HCT116 (cell line): ENCODE measurements around the gene CFAP46. TPM values are rescaled to one million over a fixed set of nuclear protein-coding genes. Genes with fewer than 3 reads are reported as not detected.

Experiments
- ATAC-seq: fragments of 200-7000 bp; cut with Tn5 transposase; 2 replicates; pipeline ENCODE4 v1.9.1; 2020; ENCODE audit warnings: mild to moderate bottlenecking, moderate library complexity
- BruUV-seq: library from RNA; stranded (reverse); fragments of 400-500 nt; replicated peaks from 2 replicates; lab custom pipeline; 2021; lab: Mats Ljungman, UMichigan
- CTCF ChIA-PET: fragments of 300-600 bp; sonication (Branson Sonifier 250); formaldehyde crosslinking; loops from one replicate; lab custom pipeline; 2021; ENCODE audit warnings: antibody characterized with exemption; lab: Charles Lee
- POLR2A ChIA-PET: fragments of 300-600, 350-600 bp; sonication (Branson Sonifier 250); formaldehyde crosslinking; loops from one replicate; lab custom pipeline; 2021; ENCODE audit warnings: antibody characterized with exemption; lab: Charles Lee
- RAD21 ChIA-PET, 2 experiments: fragments of 300-600 bp; sonication (Branson Sonifier 250); formaldehyde crosslinking; loops; one replicate each; lab custom pipeline; 2023; ENCODE audit warnings: low total read pairs in 2 of 2; ENCODE audit not compliant: uncharacterized antibody in 2 of 2, unreplicated experiment in 2 of 2, low non-redundant PET in 1 of 2; lab: Charles Lee
- DNase-seq: peaks from one replicate; pipeline ENCODE4 v3.0.0-alpha.2; 2010; ENCODE audit warnings: low read depth, low spot score
- H2AFZ ChIP-seq: fragments of 200-600 bp; shearing (Covaris generic), sonication (generic); 2 replicates; pipeline ENCODE4 v1.6.1; 2017; ENCODE audit warnings: low read depth, mixed run types, mixed read lengths, antibody characterized with exemption, low read length; ENCODE audit not compliant: poor library complexity, severe bottlenecking
- H3K27ac ChIP-seq: 2 replicates; pipeline ENCODE4 v1.5.1; 2012; ENCODE audit warnings: low read depth, low read length
- H3K27me3 ChIP-seq: fragments of 200-600 bp; sonication (generic); 2 replicates; pipeline ENCODE4 v1.6.1; 2016; ENCODE audit warnings: mixed run types, low read length, mixed read lengths; ENCODE audit not compliant: insufficient read depth
- H3K36me3 ChIP-seq, 2 experiments: fragments of 200-500 bp in 1 of 2; fragments of 200-600 bp in 1 of 2; sonication (Bioruptor generic) in 1 of 2; sonication (generic) in 1 of 2; 2 replicates each; pipeline versions ENCODE4 v1.5.1 to v1.6.1; 2014 to 2016; ENCODE audit warnings: low read length in 2 of 2, inconsistent platforms in 1 of 2, mixed read lengths in 1 of 2, mixed run types in 1 of 2; ENCODE audit not compliant: insufficient read depth in 2 of 2, control insufficient read depth in 1 of 2
- H3K4me1 ChIP-seq, 2 experiments: fragments of 200-600 bp in 1 of 2; sonication (generic) in 1 of 2; 2 replicates each; pipeline versions ENCODE4 v1.5.1 to v1.6.1; 2012 to 2017; ENCODE audit warnings: low read length in 2 of 2, inconsistent platforms in 1 of 2, mild to moderate bottlenecking in 1 of 2, mixed read lengths in 1 of 2, mixed run types in 1 of 2, moderate library complexity in 1 of 2; ENCODE audit not compliant: insufficient read depth in 2 of 2, control insufficient read depth in 1 of 2
- H3K4me2 ChIP-seq: fragments of 200-600 bp; sonication (generic); 2 replicates; pipeline ENCODE4 v1.6.1; 2017; ENCODE audit warnings: mixed run types, low read length, mixed read lengths
- H3K4me3 ChIP-seq, 2 experiments: fragments of 200-600 bp in 1 of 2; sonication (generic) in 1 of 2; replicated peaks in 1 of 2; 2 replicates each; pipeline ENCODE4 v1.5.1; 2011 to 2016; ENCODE audit warnings: low read length in 2 of 2, control low read depth in 1 of 2, low read depth in 1 of 2, mild to moderate bottlenecking in 1 of 2, mixed read lengths in 1 of 2, mixed run types in 1 of 2
- H3K79me2 ChIP-seq: fragments of 200-600 bp; sonication (generic); 2 replicates; pipeline ENCODE4 v1.6.1; 2017; ENCODE audit warnings: mild to moderate bottlenecking, mixed run types, low read length, moderate library complexity, mixed read lengths; ENCODE audit not compliant: insufficient read depth
- H3K9ac ChIP-seq: fragments of 200-600 bp; sonication (generic); 2 replicates; pipeline ENCODE4 v1.6.1; 2016; ENCODE audit warnings: low read length, mixed read lengths
- H3K9me2 ChIP-seq: fragments of 200-600 bp; sonication (generic), shearing (Covaris generic); 2 replicates; pipeline ENCODE4 v1.6.1; 2017; ENCODE audit warnings: mixed run types, mild to moderate bottlenecking, moderate library complexity; ENCODE audit not compliant: insufficient read depth
- H3K9me3 ChIP-seq, 2 experiments: fragments of 200-500 bp in 1 of 2; fragments of 200-600 bp in 1 of 2; sonication (Bioruptor generic) in 1 of 2; sonication (generic) in 1 of 2; 2 replicates each; pipeline ENCODE4 v1.6.1; 2014 to 2017; ENCODE audit warnings: low read length in 2 of 2, mixed read lengths in 2 of 2, inconsistent platforms in 1 of 2, low read depth in 1 of 2, mild to moderate bottlenecking in 1 of 2, mixed run types in 1 of 2, moderate library complexity in 1 of 2; ENCODE audit not compliant: control insufficient read depth in 1 of 2, insufficient read depth in 1 of 2
- H4K20me1 ChIP-seq: fragments of 200-600 bp; sonication (generic), shearing (Covaris generic); 2 replicates; pipeline ENCODE4 v1.6.1; 2017; ENCODE audit warnings: mixed run types, mild to moderate bottlenecking, moderate library complexity; ENCODE audit not compliant: insufficient read depth
- CBX3 ChIP-seq: IDR thresholded peaks from 2 replicates; pipeline ENCODE4 v1.6.1; 2012; ENCODE audit warnings: low read depth
- EGR1 ChIP-seq: IDR thresholded peaks from 2 replicates; pipeline ENCODE4 v1.6.1; 2012; ENCODE audit warnings: low read depth
- ELF1 ChIP-seq: IDR thresholded peaks from 2 replicates; pipeline ENCODE4 v1.6.1; 2012; ENCODE audit warnings: low read depth, borderline replicate concordance
- EZH2 ChIP-seq: fragments of 200-600 bp; sonication (generic); IDR thresholded peaks from 2 replicates; pipeline ENCODE4 v1.6.1; 2017; ENCODE audit warnings: antibody characterized with exemption, mixed run types
- EZH2phosphoT487 ChIP-seq: fragments of 200-600 bp; IDR thresholded peaks from 2 replicates; pipeline ENCODE4 v1.6.1; 2018; ENCODE audit warnings: antibody characterized with exemption, borderline replicate concordance
- FOSL1 ChIP-seq: IDR thresholded peaks from 2 replicates; pipeline ENCODE4 v1.6.1; 2012; ENCODE audit warnings: low read depth
- RAD21 ChIP-seq: IDR thresholded peaks from 2 replicates; pipeline ENCODE4 v1.6.1; 2012; ENCODE audit warnings: low read depth, mild to moderate bottlenecking
- SIN3A ChIP-seq: IDR thresholded peaks from 2 replicates; pipeline ENCODE4 v1.6.1; 2012; ENCODE audit warnings: low read depth
- SP1 ChIP-seq: IDR thresholded peaks from 2 replicates; pipeline ENCODE4 v1.6.1; 2012; ENCODE audit warnings: low read depth
- TCF7L2 ChIP-seq: IDR thresholded peaks from 2 replicates; pipeline ENCODE4 v1.7.0; 2011; ENCODE audit warnings: borderline replicate concordance, inconsistent platforms; ENCODE audit not compliant: insufficient read depth, insufficient read length; ENCODE audit errors: extremely low read depth
- YY1 ChIP-seq: IDR thresholded peaks from 2 replicates; pipeline ENCODE4 v1.6.1; 2011; ENCODE audit warnings: low read length, low read depth, moderate library complexity, mild to moderate bottlenecking; ENCODE audit not compliant: insufficient replicate concordance; ENCODE audit errors: extremely low read depth
- ZFX ChIP-seq: fragments of 450-650 bp; IDR thresholded peaks from 2 replicates; pipeline ENCODE4 v1.6.1; 2017
- ZNF274 ChIP-seq: fragments of 200-500 bp; sonication (Bioruptor generic); IDR thresholded peaks from 2 replicates; pipeline ENCODE4 v1.6.1; 2014; ENCODE audit warnings: mild to moderate bottlenecking, low read depth, low read length, inconsistent platforms
- intact Hi-C: fragments of 100-400 bp; cut with micrococcal nuclease; formaldehyde crosslinking; loops from 2 replicates; pipeline ENCODE4 v1.10.0; 2022
- total RNA-seq: library from RNA; stranded (reverse); gene quantifications from one replicate; pipeline ENCODE4 v1.2.1, GENCODE V29; 2021; ENCODE audit not compliant: unreplicated experiment
- TF ChIP-seq, protein P1 (sequence below): IDR thresholded peaks from 2 replicates; pipeline ENCODE4 v1.6.1; 2012
- TF ChIP-seq, protein P2 (sequence below): IDR thresholded peaks from 2 replicates; pipeline ENCODE4 v1.6.1; 2011; ENCODE audit warnings: mild to moderate bottlenecking, low read length, moderate library complexity; ENCODE audit not compliant: insufficient replicate concordance; ENCODE audit errors: extremely low read depth

CFAP46 gene
- total RNA-seq, 1 experiment from 2014 or later: 1.4 TPM

DNA sequence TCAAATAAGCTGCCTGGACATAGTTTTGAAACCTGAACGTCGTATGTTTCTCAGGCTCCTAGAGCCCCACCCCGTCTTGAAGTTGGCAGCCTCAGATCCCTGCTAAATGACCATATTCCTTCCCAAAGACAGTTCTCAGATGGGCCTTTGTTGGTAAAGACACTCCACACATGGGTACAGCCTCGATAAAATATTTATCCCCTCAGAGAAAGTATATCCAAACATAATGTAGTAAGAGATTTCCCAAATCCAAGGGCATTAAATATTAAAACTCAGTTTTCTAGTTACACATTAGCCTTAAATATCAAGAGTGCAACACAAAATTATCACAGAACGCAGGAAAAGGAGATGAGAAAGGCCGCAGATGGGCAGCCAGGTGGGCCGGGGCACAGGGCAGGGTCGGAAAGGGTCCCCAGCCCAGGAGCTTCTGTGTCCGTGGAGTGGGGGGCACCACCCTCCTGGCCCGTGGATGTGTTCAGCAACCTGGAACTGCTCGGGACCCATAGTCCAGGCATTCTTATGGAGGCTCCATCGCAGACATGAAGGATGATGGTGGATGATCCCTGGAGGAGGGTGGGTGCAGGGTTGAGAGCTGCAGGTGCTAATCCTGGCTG is 1.5 kb upstream of the CFAP46 start:
- DNase-seq: no peak
- TF ChIP-seq ZFX (no peak), EZH2 (no peak), EGR1 (no peak), RAD21 (no peak), ELF1 (no peak), CBX3 (no peak), TCF7L2 (no peak), YY1 (no peak), SIN3A (no peak), EZH2phosphoT487 (no peak), FOSL1 (no peak), ZNF274 (no peak), SP1 (no peak)
- TF ChIP-seq, protein P1, sequence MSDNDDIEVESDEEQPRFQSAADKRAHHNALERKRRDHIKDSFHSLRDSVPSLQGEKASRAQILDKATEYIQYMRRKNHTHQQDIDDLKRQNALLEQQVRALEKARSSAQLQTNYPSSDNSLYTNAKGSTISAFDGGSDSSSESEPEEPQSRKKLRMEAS: no peak
- TF ChIP-seq, protein P2, sequence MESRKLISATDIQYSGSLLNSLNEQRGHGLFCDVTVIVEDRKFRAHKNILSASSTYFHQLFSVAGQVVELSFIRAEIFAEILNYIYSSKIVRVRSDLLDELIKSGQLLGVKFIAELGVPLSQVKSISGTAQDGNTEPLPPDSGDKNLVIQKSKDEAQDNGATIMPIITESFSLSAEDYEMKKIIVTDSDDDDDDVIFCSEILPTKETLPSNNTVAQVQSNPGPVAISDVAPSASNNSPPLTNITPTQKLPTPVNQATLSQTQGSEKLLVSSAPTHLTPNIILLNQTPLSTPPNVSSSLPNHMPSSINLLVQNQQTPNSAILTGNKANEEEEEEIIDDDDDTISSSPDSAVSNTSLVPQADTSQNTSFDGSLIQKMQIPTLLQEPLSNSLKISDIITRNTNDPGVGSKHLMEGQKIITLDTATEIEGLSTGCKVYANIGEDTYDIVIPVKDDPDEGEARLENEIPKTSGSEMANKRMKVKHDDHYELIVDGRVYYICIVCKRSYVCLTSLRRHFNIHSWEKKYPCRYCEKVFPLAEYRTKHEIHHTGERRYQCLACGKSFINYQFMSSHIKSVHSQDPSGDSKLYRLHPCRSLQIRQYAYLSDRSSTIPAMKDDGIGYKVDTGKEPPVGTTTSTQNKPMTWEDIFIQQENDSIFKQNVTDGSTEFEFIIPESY: no peak
- POLR2A ChIA-PET: no interaction called here

More for the DNA sequence above, 1.5 kb upstream of the CFAP46 start:
- peaks cover 0 to 7% of the 10 kb centered on the region in 2 experiments; a peak in 1 of 4 replicates for H3K4me1 ChIP-seq
- no peak overlapping the region for H3K4me2 ChIP-seq
- BruUV-seq: no TSS peak
- H3K9ac ChIP-seq: no peak overlapping the region
- no peaks in the 10 kb centered on the region for H3K79me2 ChIP-seq
- RAD21 ChIA-PET: no interaction called here
- ATAC-seq: no peak
- H3K4me3 ChIP-seq: no peak overlapping the region
- H3K9me2 ChIP-seq: no peaks in the 10 kb centered on the region
- H3K36me3 ChIP-seq: no peaks in the 10 kb centered on the region
- CTCF ChIA-PET: no interaction called here
- intact Hi-C loops: loop anchor here (5.0 kb wide), 1 partner anchor 313 kb away; no protein-coding TSS in a partner anchor
- H4K20me1 ChIP-seq: no peaks in the 10 kb centered on the region
- H2AFZ ChIP-seq: no peak overlapping the region
- no peaks in the 10 kb centered on the region for H3K9me3 ChIP-seq
- no peak overlapping the region for H3K27ac ChIP-seq
- H3K27me3 ChIP-seq: no peaks in the 10 kb centered on the region
